ENCODE measurements around the gene FBXO15.

The FBXO15 gene

GRCh38 chr18:74141667-74142066 is 6.0 kb downstream of the FBXO15 start:
- TF ChIP-seq CTCF (IDR thresholded peaks at IDR 0.05) = no peak

GRCh38 chr18:74140582-74140981 is 7.1 kb downstream of the FBXO15 start:
- TF ChIP-seq CTCF (IDR thresholded peaks at IDR 0.05) = no peak

- no peak for TF ChIP-seq CTCF (IDR thresholded peaks at IDR 0.05)
Observed at GRCh38 chr18:74139888-74140287, 7.7 kb downstream of the FBXO15 start.

- no peak for TF ChIP-seq CTCF (IDR thresholded peaks at IDR 0.05)
Observed at GRCh38 chr18:74139411-74139810, 8.2 kb downstream of the FBXO15 start.

GRCh38 chr18:74137920-74138538 is 9.6 kb downstream of the FBXO15 start:
- TF ChIP-seq CTCF (IDR thresholded peaks at IDR 0.05) = no peak

- TF ChIP-seq CTCF (IDR thresholded peaks at IDR 0.05) = no peak
Observed at GRCh38 chr18:74132201-74132600, 15.4 kb downstream of the FBXO15 start.

GRCh38 chr18:74131124-74131523 is 16.5 kb downstream of the FBXO15 start:
- no peak for TF ChIP-seq CTCF (IDR thresholded peaks at IDR 0.05)

- no peak for TF ChIP-seq CTCF (IDR thresholded peaks at IDR 0.05)
Observed at GRCh38 chr18:74128159-74128558, 19.5 kb downstream of the FBXO15 start.
